ENCODE measurements around the gene PARD6B. TPM values are rescaled to one million over a fixed set of nuclear protein-coding genes. Genes with fewer than 3 reads are reported as not detected.

Gene PARD6B
- total RNA-seq, 3 donors from 2014 or later: 16.8 to 35.1 (median 29.2) TPM

GRCh38 chr20:50733644-50734349 lies 2.4 kb downstream of the PARD6B start:
- no peak for TF ChIP-seq CTCF (IDR thresholded peaks at IDR 0.05)
- ATAC-seq (no peak), DNase-seq (no peak)
- Histone ChIP-seq H3K9me3 (no peaks in the 10 kb centered on the region), H3K4me1 (ENCODE audit: low read depth) (peaks cover 11% of the 10 kb centered on the region), H3K4me3 (no peak overlapping the region), H3K36me3 (ENCODE audit: low read depth) (no peaks in the 10 kb centered on the region)
- intact Hi-C loops (cut with DNase I, micrococcal nuclease): no loop called here

GRCh38 chr20:50734730-50735679 lies 3.6 kb downstream of the PARD6B start:
- H3K4me1 ChIP-seq (ENCODE audit: low read depth): peaks cover 4% of the 10 kb centered on the region
- H3K4me3 ChIP-seq: no peak overlapping the region
- intact Hi-C loops (cut with DNase I, micrococcal nuclease): no loop called here
- ATAC-seq: no peak
- no peak for DNase-seq
- no peaks in the 10 kb centered on the region for H3K9me3 ChIP-seq
- TF ChIP-seq CTCF (IDR thresholded peaks at IDR 0.05): no peak
- no peaks in the 10 kb centered on the region for H3K36me3 ChIP-seq (ENCODE audit: low read depth)

- DNase-seq: no peak
- no peaks in the 10 kb centered on the region for H3K36me3 ChIP-seq (ENCODE audit: low read depth)
- no peaks in the 10 kb centered on the region for H3K4me1 ChIP-seq (ENCODE audit: low read depth)
- ATAC-seq: no peak
- no peak for TF ChIP-seq CTCF (IDR thresholded peaks at IDR 0.05)
- no peak overlapping the region for H3K4me3 ChIP-seq
- intact Hi-C loops (cut with DNase I, micrococcal nuclease): no loop called here
- H3K9me3 ChIP-seq: no peaks in the 10 kb centered on the region
These were observed 4.4 kb downstream of the PARD6B start for GRCh38 chr20:50735813-50736212.

GRCh38 chr20:50737352-50737751 lies 6.0 kb downstream of the PARD6B start:
- H3K4me3 ChIP-seq: no peak overlapping the region
- intact Hi-C loops (cut with DNase I, micrococcal nuclease): no loop called here
- peaks cover 7% of the 10 kb centered on the region for H3K4me1 ChIP-seq (ENCODE audit: low read depth)
- ATAC-seq: no peak
- no peaks in the 10 kb centered on the region for H3K36me3 ChIP-seq (ENCODE audit: low read depth)
- no peaks in the 10 kb centered on the region for H3K9me3 ChIP-seq
- no peak for DNase-seq
- TF ChIP-seq CTCF (IDR thresholded peaks at IDR 0.05): no peak

- H3K4me1 ChIP-seq (ENCODE audit: low read depth): peaks cover 44% of the 10 kb centered on the region
- intact Hi-C loops (cut with DNase I, micrococcal nuclease): loop anchor here in 1 of 2 donors (10.0 kb wide), 1 partner anchor 118 kb away; no protein-coding TSS in a partner anchor
- no peak for ATAC-seq
- H3K9me3 ChIP-seq: no peaks in the 10 kb centered on the region
- no peak overlapping the region for H3K4me3 ChIP-seq
- no peak for TF ChIP-seq CTCF (IDR thresholded peaks at IDR 0.05)
- no peaks in the 10 kb centered on the region for H3K36me3 ChIP-seq (ENCODE audit: low read depth)
- DNase-seq: no peak
These were observed 11.7 kb downstream of the PARD6B start for GRCh38 chr20:50743087-50743486.
